Suprapubic skin (tissue), 4 donors: ENCODE data around the gene ARCN1. TPM values are rescaled to one million over a fixed set of nuclear protein-coding genes. Genes with fewer than 3 reads are reported as not detected.

Experiments
- DNase-seq, 2 donors: peaks; one replicate each; pipeline ENCODE4 v3.0.0-alpha.2; 2019; ENCODE audit warnings: low spot score in 2 of 2
- H3K27ac ChIP-seq: fragments of 200-600 bp; sonication (generic); one replicate; pipeline ENCODE4 v1.5.1; 2019
- H3K27me3 ChIP-seq: fragments of 200-600 bp; sonication (generic); one replicate; pipeline ENCODE4 v1.5.1; 2019
- H3K36me3 ChIP-seq: fragments of 200-600 bp; sonication (generic); one replicate; pipeline ENCODE4 v1.5.1; 2019
- H3K4me1 ChIP-seq: fragments of 200-600 bp; sonication (generic); one replicate; pipeline ENCODE4 v1.5.1; 2019
- H3K4me3 ChIP-seq: fragments of 200-600 bp; sonication (generic); one replicate; pipeline ENCODE4 v1.5.1; 2019; ENCODE audit warnings: mild to moderate bottlenecking
- H3K9me3 ChIP-seq: fragments of 200-600 bp; sonication (generic); one replicate; pipeline ENCODE4 v1.5.1; 2019
- EP300 ChIP-seq: sonication (generic); formaldehyde crosslinking; IDR thresholded peaks from one replicate; pipeline ENCODE4 v1.6.1; 2017; ENCODE audit warnings: antibody characterized with exemption
- POLR2A ChIP-seq, 2 donors: fragments of 450-650 bp; IDR thresholded peaks; one replicate each; pipeline ENCODE4 v1.6.1; 2017; ENCODE audit warnings: antibody characterized with exemption in 2 of 2, mild to moderate bottlenecking in 2 of 2, moderate library complexity in 2 of 2
- POLR2AphosphoS5 ChIP-seq, 3 donors: sonication (generic); formaldehyde crosslinking; IDR thresholded peaks; one replicate each; pipeline ENCODE4 v1.6.1; 2017; ENCODE audit warnings: antibody characterized with exemption in 3 of 3
- WGBS: methylation state at CpG from one replicate; pipeline ENCODE4 v1.1.5; 2018; 5-methylcytosine and 5-hydroxymethylcytosine counted together
- total RNA-seq, 4 donors: library from RNA; depleted of rRNA; stranded (reverse); fragments of >200 nt; gene quantifications; one replicate each; pipeline ENCODE4 v1.1.0, GENCODE V29; 2016
- TF ChIP-seq, protein P1 (sequence below), 2 donors: fragments of 200-600 bp in 1 of 2; fragments of 450-650 bp in 1 of 2; sonication (generic) in 1 of 2; IDR thresholded peaks; one replicate each; pipeline ENCODE4 v1.5.1; 2016 to 2019; ENCODE audit warnings: antibody characterized with exemption in 2 of 2, mild to moderate bottlenecking in 1 of 2, moderate library complexity in 1 of 2

Gene ARCN1
- total RNA-seq, 4 donors from 2014 or later = 70.3 to 80.7 (median 77.0) TPM

DNA sequence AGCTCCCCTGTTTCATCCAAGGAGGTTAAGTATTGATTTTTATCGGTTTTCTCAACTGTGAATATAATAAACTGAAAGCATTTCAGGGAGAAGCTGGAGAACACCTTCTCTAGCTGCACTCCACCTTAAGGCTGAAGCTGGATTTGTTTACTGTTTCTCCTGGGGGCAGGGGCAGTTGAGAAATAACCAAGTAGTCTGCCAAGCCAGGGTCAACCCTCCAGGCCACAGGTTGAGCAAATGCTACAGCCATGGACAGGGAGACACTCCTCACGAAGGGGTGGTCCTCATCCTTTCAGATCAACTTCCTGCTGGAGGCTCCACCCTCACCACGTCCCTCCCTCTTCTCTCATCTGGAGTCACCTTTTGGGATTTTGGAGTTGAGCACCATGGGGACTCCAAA is 45.1 kb upstream of the ARCN1 start, which contains the start of gene TTC36:
Gene TTC36 (plus strand): TSS at position 366 of the 400 bp plus-strand sequence. CDS start 21 bp downstream, at position 387.
- Histone ChIP-seq H3K4me1 (peaks cover 45% of the 10 kb centered on the region), H3K36me3 (peaks cover 25% of the 10 kb centered on the region), H3K27me3 (no peaks in the 10 kb centered on the region), H3K9me3 (no peaks in the 10 kb centered on the region), H3K4me3 (no peak within 1 kb of the TSS), H3K27ac (no peak within 1 kb of the TSS)
- TF ChIP-seq, protein P1, sequence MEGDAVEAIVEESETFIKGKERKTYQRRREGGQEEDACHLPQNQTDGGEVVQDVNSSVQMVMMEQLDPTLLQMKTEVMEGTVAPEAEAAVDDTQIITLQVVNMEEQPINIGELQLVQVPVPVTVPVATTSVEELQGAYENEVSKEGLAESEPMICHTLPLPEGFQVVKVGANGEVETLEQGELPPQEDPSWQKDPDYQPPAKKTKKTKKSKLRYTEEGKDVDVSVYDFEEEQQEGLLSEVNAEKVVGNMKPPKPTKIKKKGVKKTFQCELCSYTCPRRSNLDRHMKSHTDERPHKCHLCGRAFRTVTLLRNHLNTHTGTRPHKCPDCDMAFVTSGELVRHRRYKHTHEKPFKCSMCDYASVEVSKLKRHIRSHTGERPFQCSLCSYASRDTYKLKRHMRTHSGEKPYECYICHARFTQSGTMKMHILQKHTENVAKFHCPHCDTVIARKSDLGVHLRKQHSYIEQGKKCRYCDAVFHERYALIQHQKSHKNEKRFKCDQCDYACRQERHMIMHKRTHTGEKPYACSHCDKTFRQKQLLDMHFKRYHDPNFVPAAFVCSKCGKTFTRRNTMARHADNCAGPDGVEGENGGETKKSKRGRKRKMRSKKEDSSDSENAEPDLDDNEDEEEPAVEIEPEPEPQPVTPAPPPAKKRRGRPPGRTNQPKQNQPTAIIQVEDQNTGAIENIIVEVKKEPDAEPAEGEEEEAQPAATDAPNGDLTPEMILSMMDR (IDR thresholded peaks at IDR 0.05) = no peak
- TF ChIP-seq POLR2AphosphoS5 (IDR thresholded peaks at IDR 0.05) = no peak
- TF ChIP-seq EP300 = no peak
- TF ChIP-seq POLR2A (IDR thresholded peaks at IDR 0.05) = no peak
- WGBS = 63% methylated on average over 3 of the region's 3 CpGs
- DNase-seq = no peak

DNA sequence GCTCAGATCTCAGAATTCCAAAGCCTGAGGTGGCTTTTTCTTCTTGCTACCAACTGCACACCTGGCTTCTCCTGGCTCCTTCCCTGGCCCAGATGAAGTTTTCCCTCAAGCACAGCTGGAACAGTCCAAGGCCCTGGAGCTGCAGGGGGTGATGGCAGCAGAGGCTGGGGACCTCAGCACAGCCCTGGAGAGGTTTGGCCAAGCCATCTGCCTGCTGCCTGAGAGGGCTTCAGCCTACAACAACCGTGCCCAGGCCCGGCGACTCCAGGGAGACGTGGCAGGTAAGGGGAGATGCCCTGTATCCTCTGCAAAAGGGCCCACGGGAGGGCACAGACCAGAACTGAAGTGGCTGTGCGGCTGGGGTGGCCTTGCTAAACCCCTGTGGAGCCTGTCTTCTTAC is 43.7 kb upstream of the ARCN1 start:
- peaks cover 12% of the 10 kb centered on the region for H3K36me3 ChIP-seq
- no peaks in the 10 kb centered on the region for H3K9me3 ChIP-seq
- 90% methylated on average over 6 of the region's 6 CpGs for WGBS
- DNase-seq = peak in 1 of 2 donors; percentile 62
- H3K4me3 ChIP-seq = no peak overlapping the region
- no peak for TF ChIP-seq POLR2A (IDR thresholded peaks at IDR 0.05)
- no peak for TF ChIP-seq POLR2AphosphoS5 (IDR thresholded peaks at IDR 0.05)
- TF ChIP-seq, protein P1 (IDR thresholded peaks at IDR 0.05) = no peak
- TF ChIP-seq EP300 = no peak
- H3K27me3 ChIP-seq = no peaks in the 10 kb centered on the region
- H3K4me1 ChIP-seq = peaks cover 45% of the 10 kb centered on the region
- H3K27ac ChIP-seq = no peak overlapping the region

DNA sequence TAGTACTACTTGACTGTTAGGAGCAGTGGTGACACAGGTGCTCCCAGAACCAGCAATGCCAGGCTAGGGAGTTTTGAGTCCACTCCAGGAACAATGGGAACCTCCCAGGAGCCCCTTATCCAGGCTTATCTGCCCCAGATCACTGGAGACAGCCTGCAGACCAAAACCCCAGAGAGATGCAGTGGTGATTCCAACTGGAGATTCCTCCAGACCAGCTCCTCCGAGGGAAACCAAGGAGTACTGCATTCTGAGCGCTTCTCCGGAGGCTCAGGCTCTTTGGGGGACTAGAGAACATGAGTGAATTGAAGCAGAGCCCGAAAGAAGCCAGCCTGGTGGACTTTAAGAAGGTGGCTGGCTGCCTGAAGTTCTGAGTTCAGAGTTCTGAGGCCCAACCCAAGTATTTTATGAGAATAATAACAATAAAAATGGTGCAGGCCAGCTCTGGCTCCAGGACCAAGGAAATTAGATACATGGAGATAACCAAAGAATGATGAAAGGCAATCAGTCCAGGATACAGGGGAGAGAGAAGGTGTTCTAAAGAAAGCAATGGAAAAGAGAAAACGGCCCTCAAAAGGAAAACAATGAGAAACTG is 42.5 kb upstream of the ARCN1 start:
- TF ChIP-seq EP300 = no peak
- TF ChIP-seq, protein P1 (IDR thresholded peaks at IDR 0.05) = no peak
- 76% methylated on average over 5 of the region's 5 CpGs for WGBS

DNA sequence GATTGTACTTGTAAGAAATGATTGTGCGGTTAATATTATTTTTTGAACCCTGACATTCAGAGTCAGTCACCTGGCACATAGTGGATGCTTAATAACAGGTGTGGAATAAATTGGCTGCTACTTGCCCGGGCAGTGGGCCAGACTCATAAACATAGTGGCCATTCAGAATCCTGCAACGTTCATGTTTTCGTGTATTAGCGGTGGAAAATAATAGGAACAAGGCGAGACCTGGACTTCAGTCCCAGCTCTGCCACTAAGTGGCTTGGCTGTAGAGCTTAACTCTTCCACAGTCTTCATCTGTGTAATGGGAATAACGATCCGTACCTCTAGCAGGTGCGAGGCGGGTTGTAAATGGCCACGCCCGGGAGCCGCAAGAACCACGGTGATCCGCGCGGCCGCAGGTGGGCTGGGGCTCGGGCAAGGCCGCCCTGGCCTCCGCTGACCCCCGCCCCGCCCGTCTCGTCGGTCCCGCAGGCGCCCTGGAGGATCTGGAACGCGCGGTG is 42.0 kb upstream of the ARCN1 start:
- no peak for DNase-seq
- no peaks in the 10 kb centered on the region for H3K27me3 ChIP-seq
- peak overlapping the region; percentile 96 for H3K4me3 ChIP-seq
- no peaks in the 10 kb centered on the region for H3K9me3 ChIP-seq
- peak overlapping the region; percentile 77 for H3K27ac ChIP-seq
- peaks cover 33% of the 10 kb centered on the region for H3K4me1 ChIP-seq
- TF ChIP-seq, protein P1 (IDR thresholded peaks at IDR 0.05) = no peak
- TF ChIP-seq POLR2AphosphoS5 (IDR thresholded peaks at IDR 0.05) (no peak), POLR2A (IDR thresholded peaks at IDR 0.05) (no peak), EP300 (no peak)
- WGBS = 4% methylated on average over 18 of the region's 31 CpGs
- peaks cover 8% of the 10 kb centered on the region for H3K36me3 ChIP-seq

More for the DNA sequence above, 42.5 kb upstream of the ARCN1 start:
- Histone ChIP-seq H3K4me3 (peak overlapping the region; percentile 96), H3K36me3 (peaks cover 5% of the 10 kb centered on the region), H3K4me1 (peaks cover 36% of the 10 kb centered on the region), H3K27me3 (no peaks in the 10 kb centered on the region), H3K27ac (no peak overlapping the region), H3K9me3 (no peaks in the 10 kb centered on the region)
- no peak for DNase-seq

DNA sequence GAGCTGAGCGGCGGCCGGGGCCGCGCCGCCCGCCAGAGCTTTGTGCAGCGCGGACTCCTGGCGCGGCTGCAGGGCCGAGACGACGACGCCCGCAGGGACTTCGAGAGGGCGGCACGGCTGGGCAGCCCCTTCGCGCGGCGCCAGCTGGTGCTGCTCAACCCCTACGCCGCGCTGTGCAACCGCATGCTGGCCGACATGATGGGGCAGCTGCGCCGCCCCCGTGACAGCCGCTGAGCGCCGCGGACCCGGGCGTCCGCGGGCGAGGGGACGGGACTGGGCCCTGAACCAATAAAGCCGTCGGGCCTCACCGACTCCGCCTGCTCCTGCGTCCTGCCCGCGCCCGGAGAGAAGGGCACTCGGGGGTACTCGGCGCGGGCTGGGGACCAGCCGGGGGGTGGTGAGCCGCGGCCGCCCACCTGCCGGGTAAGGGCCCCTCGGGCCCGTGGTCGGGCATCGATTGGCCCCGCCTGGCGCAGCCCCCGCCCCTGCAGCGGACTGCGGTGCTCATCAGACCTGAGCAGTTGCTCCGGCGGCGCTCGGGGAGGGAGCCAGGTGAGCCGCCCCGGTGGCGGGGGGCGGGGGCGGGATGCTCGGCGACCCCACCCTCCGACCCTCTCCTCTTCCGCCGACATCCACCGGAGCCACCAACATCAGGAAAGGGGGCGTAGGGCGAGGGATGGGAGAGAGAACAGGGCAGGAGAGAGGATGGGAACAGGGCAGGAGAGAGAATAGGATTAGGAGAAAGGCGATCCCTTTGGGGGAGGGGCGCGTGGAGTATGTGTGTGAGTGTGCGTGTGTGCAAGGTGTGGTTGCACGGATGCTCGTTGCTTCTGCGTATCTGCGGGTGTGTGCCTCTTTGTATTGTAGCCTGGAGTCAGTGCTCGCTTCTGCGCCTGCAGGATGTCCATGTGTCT is 41.3 kb upstream of the ARCN1 start, which contains the start of gene TMEM25:
Gene TMEM25 (plus strand): TSS at position 510 of the 914 bp plus-strand sequence. CDS start 610 bp downstream, outside the sequence.
- Histone ChIP-seq H3K27ac (peak within 1 kb of the TSS; percentile 77), H3K9me3 (no peaks in the 10 kb centered on the region), H3K4me1 (peaks cover 33% of the 10 kb centered on the region), H3K36me3 (peaks cover 12% of the 10 kb centered on the region), H3K4me3 (peak within 1 kb of the TSS; percentile 96), H3K27me3 (no peaks in the 10 kb centered on the region)
- 5% methylated on average over 23 of the region's 94 CpGs for WGBS
- DNase-seq = peak in 1 of 2 donors; percentile 73
- no peak for TF ChIP-seq EP300
- no peak for TF ChIP-seq POLR2AphosphoS5 (IDR thresholded peaks at IDR 0.05)
- TF ChIP-seq POLR2A (IDR thresholded peaks at IDR 0.05) = no peak
- TF ChIP-seq, protein P1 (IDR thresholded peaks at IDR 0.05) = no peak
